Right atrium auricular region (tissue), 2 donors: ENCODE measurements around the gene VTI1B. TPM values are rescaled to one million over a fixed set of nuclear protein-coding genes. Genes with fewer than 3 reads are reported as not detected.
A peak's percentile ranks its signal among the peaks of the same experiment; 100 is the strongest.
"Not testable (repeated sequence)": the region's sequence is repeated elsewhere in the genome, so short reads cannot be mapped to it uniquely, and the experiment has no call there.

Source experiments
- DNase-seq: peaks from one replicate; pipeline ENCODE4 v3.0.0-alpha.2; 2019; ENCODE audit warnings: low spot score
- H3K27ac ChIP-seq, 2 donors: fragments of 200-600 bp; sonication (generic); 1 replicate in 1 of 2; 2 replicates in 1 of 2; pipeline ENCODE4 v1.5.1; 2016 to 2019
- H3K27me3 ChIP-seq, 2 donors: fragments of 200-600 bp; sonication (generic); one replicate each; pipeline versions ENCODE4 v1.5.1 to v1.6.0; 2017 to 2019
- H3K36me3 ChIP-seq: fragments of 200-600 bp; sonication (generic); one replicate; pipeline ENCODE4 v1.5.1; 2016
- H3K4me1 ChIP-seq, 2 donors: fragments of 200-600 bp; sonication (generic); one replicate each; pipeline versions ENCODE4 v1.5.1 to v1.6.0; 2017 to 2019
- H3K4me3 ChIP-seq, 2 donors: fragments of 200-600 bp; sonication (generic); 1 replicate in 1 of 2; 2 replicates in 1 of 2; pipeline ENCODE4 v1.5.1; 2017 to 2019; ENCODE audit warnings: mild to moderate bottlenecking in 1 of 2, moderate library complexity in 1 of 2
- H3K9me3 ChIP-seq, 2 donors: fragments of 200-600 bp; sonication (generic); one replicate each; pipeline ENCODE4 v1.5.1; 2019
- total RNA-seq, 2 donors: library from RNA; depleted of rRNA; stranded (reverse); fragments of >200 nt; gene quantifications; one replicate each; pipeline ENCODE4 v1.1.0, GENCODE V29; 2016
- TF ChIP-seq, protein P1 (sequence below), 2 donors: fragments of 200-600 bp; sonication (generic); IDR thresholded peaks; one replicate each; pipeline ENCODE4 v1.5.1; 2019; ENCODE audit warnings: antibody characterized with exemption in 2 of 2

The VTI1B gene
- total RNA-seq, 2 donors from 2014 or later = 59.7 to 61.0 TPM

DNA sequence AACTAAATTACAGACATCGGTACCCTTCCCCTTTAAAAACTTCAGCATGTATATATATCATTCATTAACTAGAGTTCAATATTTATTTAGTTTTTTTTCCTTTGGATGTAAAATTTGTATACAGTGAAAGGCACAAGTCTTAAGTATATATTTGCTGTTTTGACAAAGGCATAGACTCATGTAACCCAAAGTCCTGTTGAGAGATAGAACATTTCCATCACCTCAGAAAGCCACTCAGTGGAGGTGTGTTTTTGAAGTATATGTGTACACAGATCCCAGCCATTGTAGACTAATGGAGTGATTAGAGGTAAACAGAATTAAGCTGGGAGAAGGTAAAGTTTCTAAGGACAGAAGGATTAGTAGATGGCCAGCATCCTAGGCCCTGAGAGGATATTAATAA lies 42.6 kb upstream of the VTI1B start:
- H3K9me3 ChIP-seq = no peaks in the 10 kb centered on the region
- H3K27ac ChIP-seq = no peak overlapping the region
- no peak for DNase-seq
- no peak overlapping the region for H3K4me3 ChIP-seq
- TF ChIP-seq, protein P1, sequence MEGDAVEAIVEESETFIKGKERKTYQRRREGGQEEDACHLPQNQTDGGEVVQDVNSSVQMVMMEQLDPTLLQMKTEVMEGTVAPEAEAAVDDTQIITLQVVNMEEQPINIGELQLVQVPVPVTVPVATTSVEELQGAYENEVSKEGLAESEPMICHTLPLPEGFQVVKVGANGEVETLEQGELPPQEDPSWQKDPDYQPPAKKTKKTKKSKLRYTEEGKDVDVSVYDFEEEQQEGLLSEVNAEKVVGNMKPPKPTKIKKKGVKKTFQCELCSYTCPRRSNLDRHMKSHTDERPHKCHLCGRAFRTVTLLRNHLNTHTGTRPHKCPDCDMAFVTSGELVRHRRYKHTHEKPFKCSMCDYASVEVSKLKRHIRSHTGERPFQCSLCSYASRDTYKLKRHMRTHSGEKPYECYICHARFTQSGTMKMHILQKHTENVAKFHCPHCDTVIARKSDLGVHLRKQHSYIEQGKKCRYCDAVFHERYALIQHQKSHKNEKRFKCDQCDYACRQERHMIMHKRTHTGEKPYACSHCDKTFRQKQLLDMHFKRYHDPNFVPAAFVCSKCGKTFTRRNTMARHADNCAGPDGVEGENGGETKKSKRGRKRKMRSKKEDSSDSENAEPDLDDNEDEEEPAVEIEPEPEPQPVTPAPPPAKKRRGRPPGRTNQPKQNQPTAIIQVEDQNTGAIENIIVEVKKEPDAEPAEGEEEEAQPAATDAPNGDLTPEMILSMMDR (IDR thresholded peaks at IDR 0.05) = no peak
- H3K36me3 ChIP-seq = no peaks in the 10 kb centered on the region
- no peaks in the 10 kb centered on the region for H3K27me3 ChIP-seq
- peaks cover 0 to 1% of the 10 kb centered on the region in 2 donors for H3K4me1 ChIP-seq

- H3K27ac ChIP-seq = no peak overlapping the region
- no peak for DNase-seq
- H3K4me1 ChIP-seq = no peaks in the 10 kb centered on the region
- no peak overlapping the region for H3K4me3 ChIP-seq
- H3K36me3 ChIP-seq = no peaks in the 10 kb centered on the region
- H3K9me3 ChIP-seq = peaks cover 0 to 9% of the 10 kb centered on the region in 2 donors
- H3K27me3 ChIP-seq = no peaks in the 10 kb centered on the region
- TF ChIP-seq, protein P1 (IDR thresholded peaks at IDR 0.05) = no peak
These were observed 35.8 kb upstream of the VTI1B start for GRCh38 chr14:67710209-67710608.

GRCh38 chr14:67709796-67710195 lies 35.4 kb upstream of the VTI1B start:
- not testable (repeated sequence) for H3K27me3 ChIP-seq, DNase-seq, H3K36me3 ChIP-seq, H3K4me1 ChIP-seq, H3K27ac ChIP-seq, H3K9me3 ChIP-seq, H3K4me3 ChIP-seq

- not testable (repeated sequence) for H3K4me1 ChIP-seq, H3K27ac ChIP-seq, H3K36me3 ChIP-seq, H3K9me3 ChIP-seq, DNase-seq, H3K4me3 ChIP-seq, H3K27me3 ChIP-seq
These were observed 34.9 kb upstream of the VTI1B start for GRCh38 chr14:67709346-67709745.

GRCh38 chr14:67705211-67705610 lies 30.8 kb upstream of the VTI1B start:
- H3K36me3 ChIP-seq = no peaks in the 10 kb centered on the region
- H3K9me3 ChIP-seq = peaks cover 0 to 4% of the 10 kb centered on the region in 2 donors
- no peaks in the 10 kb centered on the region for H3K27me3 ChIP-seq
- no peak overlapping the region for H3K27ac ChIP-seq
- no peak overlapping the region for H3K4me3 ChIP-seq
- DNase-seq = no peak
- TF ChIP-seq, protein P1 (IDR thresholded peaks at IDR 0.05) = no peak
- H3K4me1 ChIP-seq = no peaks in the 10 kb centered on the region

- no peaks in the 10 kb centered on the region for H3K4me1 ChIP-seq
- no peak for DNase-seq
These were observed 30.2 kb upstream of the VTI1B start for GRCh38 chr14:67704484-67705089.

More at GRCh38 chr14:67704484-67705089, 30.2 kb upstream of the VTI1B start:
- Histone ChIP-seq H3K27me3 (no peaks in the 10 kb centered on the region), H3K9me3 (no peaks in the 10 kb centered on the region), H3K4me3 (no peak overlapping the region), H3K27ac (no peak overlapping the region), H3K36me3 (no peaks in the 10 kb centered on the region)
- TF ChIP-seq, protein P1 (IDR thresholded peaks at IDR 0.05) = peak in 1 of 2 donors; percentile 80
